Measurements from ENCODE around the gene UPK3A.
"Not testable (repeated sequence)": the region's sequence is repeated elsewhere in the genome, so short reads cannot be mapped to it uniquely, and the experiment has no call there.

The UPK3A gene

DNA sequence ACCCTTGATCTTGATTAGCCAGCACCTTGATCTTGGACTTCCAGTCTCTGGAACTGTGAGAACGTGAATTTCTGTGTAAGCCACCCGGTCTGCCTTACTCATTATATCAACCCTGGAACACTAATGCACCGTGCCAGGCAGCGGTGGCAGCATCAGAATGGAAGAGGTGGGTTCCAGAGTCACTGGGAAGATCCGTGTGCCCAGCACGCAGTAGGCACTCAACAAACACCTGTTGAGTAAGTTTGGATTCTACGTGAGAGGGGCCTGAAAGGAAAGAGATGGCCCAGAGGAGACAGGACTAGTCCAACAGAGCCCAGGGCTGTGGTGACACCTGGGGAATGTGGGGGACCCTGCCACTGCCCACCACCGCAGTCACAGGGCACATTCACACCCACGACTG, 6.6 kb upstream of the UPK3A start:
- DNase-seq (ENCODE audit: low read depth in 2 of 2, low spot score in 1 of 2), result no peak

DNA sequence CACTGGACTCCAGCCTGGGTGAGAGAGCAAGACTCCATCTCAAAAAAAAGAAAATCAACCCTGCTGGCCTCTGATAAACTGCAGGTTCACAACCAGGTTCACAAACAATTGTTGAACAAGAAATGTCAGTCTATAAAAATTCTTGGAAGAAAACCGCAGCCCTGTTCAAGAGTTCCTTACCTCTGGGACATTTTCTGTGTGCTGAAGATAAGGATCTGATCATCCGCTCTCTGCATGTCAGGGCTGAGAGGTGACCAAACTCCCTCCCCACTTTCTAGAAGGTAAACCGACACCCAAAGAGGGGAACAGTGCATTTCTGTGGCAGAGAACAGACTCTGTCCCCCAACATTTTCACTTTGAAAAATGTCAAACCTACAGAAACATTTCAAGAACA, 4.2 kb upstream of the UPK3A start:
- DNase-seq (ENCODE audit: low read depth in 2 of 2, low spot score in 1 of 2), result no peak

GRCh38 chr22:45281010-45281409, 3.7 kb upstream of the UPK3A start:
- DNase-seq (ENCODE audit: low read depth in 2 of 2, low spot score in 1 of 2), result no peak

DNA sequence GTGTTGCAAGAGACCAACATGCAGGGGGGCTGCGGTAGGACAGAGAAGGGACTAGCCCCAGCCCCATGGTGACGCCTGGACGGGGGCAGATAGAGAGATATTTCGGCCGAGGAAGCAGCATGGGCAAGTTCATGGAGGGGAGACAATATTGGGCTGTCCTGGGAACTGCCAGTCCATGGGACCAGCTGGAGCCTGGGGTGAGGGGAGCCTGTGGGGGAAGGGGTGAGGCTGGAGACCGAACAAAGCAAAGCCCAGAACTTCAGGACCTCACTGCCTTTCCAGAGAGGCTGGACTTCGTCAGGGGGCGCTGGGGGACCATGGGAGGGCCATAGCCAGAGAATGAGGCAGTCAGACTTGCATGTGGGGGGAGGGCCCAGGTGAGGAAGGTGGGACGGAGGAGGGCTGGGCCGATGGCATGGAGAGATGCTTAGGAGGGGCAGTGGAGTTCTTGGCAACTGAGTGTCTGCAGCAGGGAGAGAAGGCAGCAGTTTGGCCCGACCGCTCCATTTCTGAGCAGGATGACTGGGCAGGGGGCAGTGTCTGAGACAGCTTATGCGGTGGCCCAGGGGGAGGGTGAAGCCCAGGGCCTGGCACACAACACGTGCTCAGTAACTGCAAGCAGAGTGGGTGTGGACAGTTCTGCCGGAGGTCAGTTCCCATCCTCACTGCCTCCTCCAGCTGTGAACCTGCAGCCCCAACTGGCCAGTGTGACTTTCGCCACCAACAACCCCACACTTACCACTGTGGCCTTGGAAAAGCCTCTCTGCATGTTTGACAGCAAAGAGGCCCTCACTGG, 712 bp downstream of the UPK3A start:
- DNase-seq (ENCODE audit: low read depth in 2 of 2, low spot score in 1 of 2), result no peak

DNA sequence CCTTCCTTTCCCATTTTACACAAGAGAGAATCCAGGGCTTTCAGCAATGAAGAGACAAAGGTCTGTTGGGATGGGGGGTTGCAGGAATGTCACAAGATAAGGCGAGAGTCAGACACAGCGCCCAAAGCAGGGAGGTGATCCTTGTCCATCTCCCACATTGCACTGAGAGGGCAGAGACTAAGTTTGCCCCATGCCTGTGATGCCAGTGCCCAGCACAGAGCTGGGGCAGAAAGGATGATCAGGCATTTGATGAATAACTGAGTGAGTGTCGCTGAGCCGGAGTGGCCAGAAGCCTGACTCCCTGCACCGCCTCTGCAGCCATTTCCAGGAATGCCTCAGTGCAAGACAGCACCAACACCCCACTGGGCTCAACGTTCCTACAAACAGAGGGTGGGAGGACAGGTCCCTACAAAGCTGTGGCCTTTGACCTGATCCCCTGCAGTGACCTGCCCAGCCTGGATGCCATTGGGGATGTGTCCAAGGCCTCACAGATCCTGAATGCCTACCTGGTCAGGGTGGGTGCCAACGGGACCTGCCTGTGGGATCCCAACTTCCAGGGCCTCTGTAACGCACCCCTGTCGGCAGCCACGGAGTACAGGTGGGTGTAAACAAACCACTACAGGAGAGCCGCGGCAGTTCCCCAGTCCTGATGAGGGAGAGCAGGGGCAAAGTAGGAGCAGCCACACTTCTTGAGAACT, 2.3 kb downstream of the UPK3A start:
- DNase-seq (ENCODE audit: low read depth in 2 of 2, low spot score in 1 of 2), result no peak

- no peak for DNase-seq (ENCODE audit: low read depth in 2 of 2, low spot score in 1 of 2)
These were observed 5.7 kb downstream of the UPK3A start for GRCh38 chr22:45290410-45290936.

- no peak for DNase-seq (ENCODE audit: low read depth in 2 of 2, low spot score in 1 of 2)
These were observed 6.5 kb downstream of the UPK3A start for GRCh38 chr22:45291061-45291930.

DNA sequence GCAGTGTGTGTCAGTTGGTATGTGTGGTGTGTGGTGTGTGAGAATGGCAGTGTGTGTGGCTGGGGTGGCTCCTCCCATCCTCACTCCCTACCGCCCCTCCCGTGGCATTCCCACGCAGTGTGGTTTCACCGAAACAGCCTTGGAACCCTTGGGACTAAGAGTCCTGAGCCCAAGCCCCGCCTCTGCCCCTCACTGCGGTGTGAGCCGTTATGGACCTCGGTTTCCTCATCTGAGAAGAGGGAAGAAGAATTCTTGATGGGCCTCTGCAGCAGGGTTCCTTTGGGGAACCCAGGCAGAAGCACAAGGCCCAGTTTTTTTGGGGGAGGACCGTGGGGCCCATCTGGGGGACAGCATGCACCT, 7.2 kb downstream of the UPK3A start:
- DNase-seq (ENCODE audit: low read depth in 2 of 2, low spot score in 1 of 2), result no peak

GRCh38 chr22:45292731-45293442, 8.1 kb downstream of the UPK3A start:
- DNase-seq (ENCODE audit: low read depth in 2 of 2, low spot score in 1 of 2), result no peak

- no peak for DNase-seq (ENCODE audit: low read depth in 2 of 2, low spot score in 1 of 2)
These were observed 9.3 kb downstream of the UPK3A start for GRCh38 chr22:45294030-45294429.

DNA sequence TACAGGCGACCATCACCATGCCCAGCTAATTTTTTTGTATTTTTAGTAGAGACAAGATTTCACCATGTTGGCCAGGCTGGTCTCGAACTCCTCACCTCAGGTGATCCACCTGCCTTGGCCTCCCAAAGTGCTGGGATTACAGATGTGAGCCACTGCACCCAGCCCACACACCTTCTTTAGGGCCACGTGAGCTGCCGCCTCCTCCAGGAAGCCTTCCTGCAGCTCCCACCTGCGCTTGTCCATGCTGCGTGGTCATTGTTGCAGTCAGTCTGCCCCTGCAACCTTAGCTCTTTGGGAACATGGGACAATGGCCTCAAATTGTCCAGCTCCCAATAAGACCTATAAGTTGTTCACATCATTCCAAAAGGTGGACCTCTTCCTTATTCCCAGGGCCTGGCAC, 10.3 kb downstream of the UPK3A start:
- DNase-seq (ENCODE audit: low read depth in 2 of 2, low spot score in 1 of 2), result not testable (repeated sequence)

- no peak for DNase-seq (ENCODE audit: low read depth in 2 of 2, low spot score in 1 of 2)
These were observed 10.7 kb downstream of the UPK3A start for GRCh38 chr22:45295492-45295891.

DNA sequence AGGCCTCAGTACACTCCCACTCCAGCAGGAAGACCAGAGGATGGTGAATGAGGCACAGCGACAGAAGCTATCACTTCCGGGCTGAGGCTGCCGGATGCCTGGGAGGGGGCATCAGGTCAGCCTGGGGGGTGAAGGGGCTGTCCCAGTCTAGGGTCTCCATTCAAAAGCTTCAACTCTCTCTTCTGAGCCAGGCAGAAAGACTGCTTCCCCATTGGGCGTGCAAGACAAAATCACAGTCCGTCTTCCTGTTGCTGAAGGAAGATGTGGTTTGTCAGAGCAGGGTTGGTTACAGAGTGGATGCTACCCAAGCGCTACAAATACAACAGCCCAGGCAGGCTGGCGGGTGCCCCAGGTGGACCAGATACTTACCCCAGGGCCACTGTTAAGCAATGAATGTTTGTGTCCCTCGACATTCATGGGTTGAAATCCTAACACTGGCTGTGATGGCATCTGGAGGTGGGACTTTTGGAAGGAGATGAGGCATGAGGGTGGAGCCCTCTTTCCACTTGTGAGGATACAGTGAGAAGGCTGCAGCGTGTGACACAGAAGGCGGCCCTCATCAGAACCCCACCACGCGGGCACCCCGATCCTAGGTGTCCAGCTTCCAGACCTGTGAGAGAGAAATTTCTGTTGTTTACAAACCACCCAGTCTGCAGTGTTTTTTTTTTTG, 12.0 kb downstream of the UPK3A start:
- no peak for DNase-seq (ENCODE audit: low read depth in 2 of 2, low spot score in 1 of 2)

GRCh38 chr22:45298934-45299505, 14.3 kb downstream of the UPK3A start:
- no peak for DNase-seq (ENCODE audit: low read depth in 2 of 2, low spot score in 1 of 2)

DNA sequence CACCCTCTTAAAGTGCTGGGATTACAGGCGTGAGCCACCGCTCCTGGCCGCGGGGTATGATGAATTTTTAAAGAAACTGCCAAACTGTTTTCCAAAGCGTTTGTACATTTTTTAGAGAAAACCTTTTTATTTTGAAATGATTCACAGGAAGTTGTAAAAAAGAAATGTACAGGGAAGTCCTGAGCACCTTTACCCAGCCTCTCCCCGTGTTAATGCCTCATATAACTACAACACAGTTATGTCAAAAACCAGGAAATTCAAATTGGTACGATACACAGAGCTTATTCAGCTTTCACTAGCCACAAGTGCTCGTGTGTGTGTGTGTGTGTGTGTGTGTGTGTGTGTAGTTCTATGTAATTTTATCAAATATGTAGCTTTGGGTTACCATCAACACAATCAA, 18.0 kb downstream of the UPK3A start:
- DNase-seq (ENCODE audit: low read depth in 2 of 2, low spot score in 1 of 2), result no peak

DNA sequence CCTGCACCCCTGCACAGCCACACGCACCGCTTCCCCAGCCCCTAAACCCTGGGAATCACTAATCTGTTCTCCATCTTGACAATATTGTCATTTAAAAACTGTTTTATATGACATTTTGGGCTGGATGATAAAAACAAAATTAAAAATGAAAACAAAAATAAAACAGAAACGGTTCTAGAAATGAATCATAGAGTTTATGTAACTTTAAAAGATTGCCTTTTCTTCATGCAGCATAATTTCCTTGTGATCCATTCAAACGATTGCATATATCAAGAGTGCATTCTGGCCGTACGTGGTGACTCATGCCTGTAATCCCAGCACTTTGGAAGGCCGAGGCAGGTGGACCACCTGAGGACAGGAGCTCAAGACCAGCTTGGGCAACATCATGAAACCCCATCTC, 18.4 kb downstream of the UPK3A start:
- DNase-seq (ENCODE audit: low read depth in 2 of 2, low spot score in 1 of 2), result no peak

GRCh38 chr22:45304971-45305370, 20.2 kb downstream of the UPK3A start:
- no peak for DNase-seq (ENCODE audit: low read depth in 2 of 2, low spot score in 1 of 2)

DNA sequence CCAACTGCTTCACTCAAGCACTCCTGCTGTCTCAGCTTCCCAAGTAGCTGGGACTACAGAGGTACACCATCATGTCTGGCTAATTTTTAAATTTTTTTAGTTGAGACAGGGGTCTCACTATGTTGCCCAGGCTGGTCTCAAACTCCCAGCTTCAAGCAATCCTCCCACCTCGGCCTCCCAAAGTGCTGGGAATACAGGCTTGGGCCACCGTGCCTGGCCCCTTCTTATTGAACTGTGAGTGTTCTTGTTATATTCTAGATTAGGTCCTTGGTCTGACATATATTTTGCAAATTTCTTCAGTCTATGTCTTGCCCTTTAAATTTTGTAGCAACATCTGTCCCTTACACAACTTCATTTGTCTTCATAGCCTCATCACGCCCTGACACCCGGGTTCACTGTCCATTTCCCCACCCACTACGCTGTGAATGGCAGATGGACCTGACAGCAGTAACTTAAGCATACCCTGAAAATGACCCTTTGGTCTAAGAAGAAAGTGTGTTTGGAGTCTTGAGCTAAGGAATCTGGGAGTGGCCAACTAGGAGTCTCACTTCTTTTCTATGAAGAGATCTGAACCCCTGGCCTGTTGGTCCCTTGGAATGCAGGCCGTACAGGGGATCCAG, 20.8 kb downstream of the UPK3A start:
- no peak for DNase-seq (ENCODE audit: low read depth in 2 of 2, low spot score in 1 of 2)

GRCh38 chr22:45306139-45306538, 21.4 kb downstream of the UPK3A start:
- no peak for DNase-seq (ENCODE audit: low read depth in 2 of 2, low spot score in 1 of 2)

Data from stimulated activated CD8-positive, alpha-beta memory T cell treated with anti-CD3 and anti-CD28 coated beads, Interleukin-4, amount 100 ng/mL, for 4 hours (primary cell).